ENCODE data around the gene TNFRSF25. TPM values are rescaled to one million over a fixed set of nuclear protein-coding genes. Genes with fewer than 3 reads are reported as not detected.

The TNFRSF25 gene
- total and polyA plus RNA-seq, 10 of the 15 experiments (the other 5 are each of a cell fraction or from before 2014, with no cell fraction given): 0.23 to 8.6 (median 0.46) TPM; not detected in 5

DNA sequence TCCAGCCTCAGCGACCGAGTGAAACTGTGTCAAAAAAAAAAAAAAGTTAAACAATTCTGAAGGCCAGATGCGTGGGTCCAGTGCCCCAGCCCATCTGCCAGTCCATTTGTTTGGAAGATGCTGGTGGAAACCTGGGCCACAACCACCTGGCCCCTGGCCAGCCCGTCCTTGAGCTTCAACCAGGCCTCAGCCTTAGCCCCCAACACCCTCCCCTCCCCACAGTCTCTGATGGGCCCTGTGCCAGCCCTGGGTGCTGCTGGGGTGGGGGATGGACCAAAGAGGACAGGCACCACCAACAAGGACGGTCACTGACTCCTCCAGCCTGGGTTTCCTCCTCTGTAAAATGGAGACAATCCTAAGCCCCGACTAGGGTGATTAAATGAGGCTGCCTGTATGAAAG, 45.1 kb upstream of the TNFRSF25 start:
- WGBS (ENCODE audit: insufficient coverage, insufficient replicate concordance, low lambda C conversion rate, missing lambda C conversion rate): 34% methylated on average over 6 of the region's 6 CpGs
- no TSS peak for BruUV-seq (replicated peaks)
- H4K20me1 ChIP-seq (ENCODE audit: control insufficient read depth, insufficient read depth): no peaks in the 10 kb centered on the region
- DNase-seq (ENCODE audit: low read depth, low spot score) (no peak), FAIRE-seq (no peak), ATAC-seq (no peak)
- H3K27me3 ChIP-seq (replicated peaks in 1 of 2; ENCODE audit: control insufficient read depth in 2 of 2, insufficient read depth in 2 of 2, low read length in 1 of 2): no peaks in the 10 kb centered on the region; a peak in 1 of 4 replicates
- ChIA-PET POLR2A (no interaction called here), RAD21 (ENCODE audit: unreplicated experiment) (no interaction called here), SMC1A (ENCODE audit: uncharacterized antibody, unreplicated experiment) (no interaction called here), CTCF (no interaction called here)
- no peaks in the 10 kb centered on the region for H3K79me2 ChIP-seq (ENCODE audit: control insufficient read depth, insufficient read depth, low read length)
- no peak overlapping the region for H3K4me3 ChIP-seq
- intact Hi-C loops (cut with micrococcal nuclease; ENCODE audit: unreplicated experiment): no loop called here
- H3K36me3 ChIP-seq (ENCODE audit: control insufficient read depth in 2 of 2, insufficient read depth in 2 of 2, low read length in 1 of 2): no peaks in the 10 kb centered on the region
- H3K9ac ChIP-seq (ENCODE audit: control insufficient read depth, insufficient read depth, low read length): no peak overlapping the region
- no peak overlapping the region for H2AFZ ChIP-seq (ENCODE audit: control insufficient read depth, low read depth, low read length)
- H3K4me2 ChIP-seq (ENCODE audit: control insufficient read depth, insufficient read depth): no peak overlapping the region
- in situ Hi-C loops (cut with MboI): no loop called here
- H3K4me1 ChIP-seq (ENCODE audit: control insufficient read depth, insufficient read depth, low read length): no peaks in the 10 kb centered on the region
- H3K27ac ChIP-seq (ENCODE audit: control insufficient read depth, insufficient read depth): no peak overlapping the region
- TF ChIP-seq EED (IDR thresholded peaks at IDR 0.05; ENCODE audit: low read depth) (no peak), TCF12 (IDR thresholded peaks at IDR 0.05; ENCODE audit: low read depth, low read length) (no peak), BACH1 (IDR thresholded peaks at IDR 0.05; ENCODE audit: borderline replicate concordance) (no peak), MTA2 (IDR thresholded peaks at IDR 0.05; ENCODE audit: low read depth) (no peak), FOXK2 (IDR thresholded peaks at IDR 0.05) (no peak), ATF7 (IDR thresholded peaks at IDR 0.05; ENCODE audit: low read depth) (no peak), NR2C1 (IDR thresholded peaks at IDR 0.05) (no peak), RBBP5 (conservative IDR thresholded peaks at IDR 0.05) (no peak), CHD2 (IDR thresholded peaks at IDR 0.05; ENCODE audit: borderline replicate concordance, low read depth, low read length) (no peak), SREBF1 (IDR thresholded peaks at IDR 0.05; ENCODE audit: low read length) (no peak), NR2C2 (IDR thresholded peaks at IDR 0.05; ENCODE audit: borderline replicate concordance, control insufficient read depth, insufficient read length, low read depth) (no peak), YY1 (IDR thresholded peaks at IDR 0.05; ENCODE audit: low read depth, low read length) (no peak), NBN (IDR thresholded peaks at IDR 0.05) (no peak)
- TF ChIP-seq, protein P1, sequence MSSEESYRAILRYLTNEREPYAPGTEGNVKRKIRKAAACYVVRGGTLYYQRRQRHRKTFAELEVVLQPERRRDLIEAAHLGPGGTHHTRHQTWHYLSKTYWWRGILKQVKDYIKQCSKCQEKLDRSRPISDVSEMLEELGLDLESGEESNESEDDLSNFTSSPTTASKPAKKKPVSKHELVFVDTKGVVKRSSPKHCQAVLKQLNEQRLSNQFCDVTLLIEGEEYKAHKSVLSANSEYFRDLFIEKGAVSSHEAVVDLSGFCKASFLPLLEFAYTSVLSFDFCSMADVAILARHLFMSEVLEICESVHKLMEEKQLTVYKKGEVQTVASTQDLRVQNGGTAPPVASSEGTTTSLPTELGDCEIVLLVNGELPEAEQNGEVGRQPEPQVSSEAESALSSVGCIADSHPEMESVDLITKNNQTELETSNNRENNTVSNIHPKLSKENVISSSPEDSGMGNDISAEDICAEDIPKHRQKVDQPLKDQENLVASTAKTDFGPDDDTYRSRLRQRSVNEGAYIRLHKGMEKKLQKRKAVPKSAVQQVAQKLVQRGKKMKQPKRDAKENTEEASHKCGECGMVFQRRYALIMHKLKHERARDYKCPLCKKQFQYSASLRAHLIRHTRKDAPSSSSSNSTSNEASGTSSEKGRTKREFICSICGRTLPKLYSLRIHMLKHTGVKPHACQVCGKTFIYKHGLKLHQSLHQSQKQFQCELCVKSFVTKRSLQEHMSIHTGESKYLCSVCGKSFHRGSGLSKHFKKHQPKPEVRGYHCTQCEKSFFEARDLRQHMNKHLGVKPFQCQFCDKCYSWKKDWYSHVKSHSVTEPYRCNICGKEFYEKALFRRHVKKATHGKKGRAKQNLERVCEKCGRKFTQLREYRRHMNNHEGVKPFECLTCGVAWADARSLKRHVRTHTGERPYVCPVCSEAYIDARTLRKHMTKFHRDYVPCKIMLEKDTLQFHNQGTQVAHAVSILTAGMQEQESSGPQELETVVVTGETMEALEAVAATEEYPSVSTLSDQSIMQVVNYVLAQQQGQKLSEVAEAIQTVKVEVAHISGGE (CRISPR knock-in tag; IDR thresholded peaks at IDR 0.05): no peak
- TF ChIP-seq, protein P2, sequence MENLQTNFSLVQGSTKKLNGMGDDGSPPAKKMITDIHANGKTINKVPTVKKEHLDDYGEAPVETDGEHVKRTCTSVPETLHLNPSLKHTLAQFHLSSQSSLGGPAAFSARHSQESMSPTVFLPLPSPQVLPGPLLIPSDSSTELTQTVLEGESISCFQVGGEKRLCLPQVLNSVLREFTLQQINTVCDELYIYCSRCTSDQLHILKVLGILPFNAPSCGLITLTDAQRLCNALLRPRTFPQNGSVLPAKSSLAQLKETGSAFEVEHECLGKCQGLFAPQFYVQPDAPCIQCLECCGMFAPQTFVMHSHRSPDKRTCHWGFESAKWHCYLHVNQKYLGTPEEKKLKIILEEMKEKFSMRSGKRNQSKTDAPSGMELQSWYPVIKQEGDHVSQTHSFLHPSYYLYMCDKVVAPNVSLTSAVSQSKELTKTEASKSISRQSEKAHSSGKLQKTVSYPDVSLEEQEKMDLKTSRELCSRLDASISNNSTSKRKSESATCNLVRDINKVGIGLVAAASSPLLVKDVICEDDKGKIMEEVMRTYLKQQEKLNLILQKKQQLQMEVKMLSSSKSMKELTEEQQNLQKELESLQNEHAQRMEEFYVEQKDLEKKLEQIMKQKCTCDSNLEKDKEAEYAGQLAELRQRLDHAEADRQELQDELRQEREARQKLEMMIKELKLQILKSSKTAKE (IDR thresholded peaks at IDR 0.05; ENCODE audit: low read depth, poor library complexity, severe bottlenecking): no peak
- H3K9me3 ChIP-seq (replicated peaks; ENCODE audit: control insufficient read depth, insufficient read depth, low read length): no peaks in the 10 kb centered on the region
